ENCODE data around the gene CDH18.

- TF ChIP-seq POLR2A (IDR thresholded peaks at IDR 0.05): no peak
- TF ChIP-seq, protein P1, sequence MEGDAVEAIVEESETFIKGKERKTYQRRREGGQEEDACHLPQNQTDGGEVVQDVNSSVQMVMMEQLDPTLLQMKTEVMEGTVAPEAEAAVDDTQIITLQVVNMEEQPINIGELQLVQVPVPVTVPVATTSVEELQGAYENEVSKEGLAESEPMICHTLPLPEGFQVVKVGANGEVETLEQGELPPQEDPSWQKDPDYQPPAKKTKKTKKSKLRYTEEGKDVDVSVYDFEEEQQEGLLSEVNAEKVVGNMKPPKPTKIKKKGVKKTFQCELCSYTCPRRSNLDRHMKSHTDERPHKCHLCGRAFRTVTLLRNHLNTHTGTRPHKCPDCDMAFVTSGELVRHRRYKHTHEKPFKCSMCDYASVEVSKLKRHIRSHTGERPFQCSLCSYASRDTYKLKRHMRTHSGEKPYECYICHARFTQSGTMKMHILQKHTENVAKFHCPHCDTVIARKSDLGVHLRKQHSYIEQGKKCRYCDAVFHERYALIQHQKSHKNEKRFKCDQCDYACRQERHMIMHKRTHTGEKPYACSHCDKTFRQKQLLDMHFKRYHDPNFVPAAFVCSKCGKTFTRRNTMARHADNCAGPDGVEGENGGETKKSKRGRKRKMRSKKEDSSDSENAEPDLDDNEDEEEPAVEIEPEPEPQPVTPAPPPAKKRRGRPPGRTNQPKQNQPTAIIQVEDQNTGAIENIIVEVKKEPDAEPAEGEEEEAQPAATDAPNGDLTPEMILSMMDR (IDR thresholded peaks at IDR 0.05): no peak
Measured at GRCh38 chr5:20000416-20000815, 12.4 kb upstream of the CDH18 start.

Data from body of pancreas (tissue), 4 donors.